K562 (cell line): ENCODE data around the gene NR1D1. TPM values are rescaled to one million over a fixed set of nuclear protein-coding genes. Genes with fewer than 3 reads are reported as not detected.
A peak's percentile ranks its signal among the peaks of the same experiment; 100 is the strongest.

Experiments
- ATAC-seq: fragments of 200-7000 bp; cut with Tn5 transposase; 3 replicates; pipeline ENCODE4 v1.9.1; 2020; ENCODE audit warnings: moderate library complexity
- BruUV-seq: library from RNA; stranded (reverse); fragments of 400-500 nt; replicated peaks from 2 replicates; lab custom pipeline; 2021; lab: Mats Ljungman, UMichigan
- CTCF ChIA-PET: fragments of 300-600 bp; formaldehyde crosslinking; extraction: SDS; loops from one replicate; lab custom pipeline; 2021; ENCODE audit warnings: low intra/inter-chr PET ratio; lab: Yijun Ruan, JAX
- POLR2A ChIA-PET: fragments of 300-600, 350-650 bp; sonication (Branson Sonifier 250); formaldehyde crosslinking; extraction: SDS; loops from one replicate; lab custom pipeline; 2021; ENCODE audit warnings: antibody characterized with exemption, inconsistent platforms; lab: Yijun Ruan, JAX
- DNase-seq, 4 experiments: peaks; one replicate each; pipeline versions ENCODE4 v3.0.0 to v3.0.0-alpha.2; 2011 to 2018; ENCODE audit warnings: low spot score in 3 of 4, mixed read lengths in 3 of 4; ENCODE audit errors: extremely low read depth in 1 of 4
- FAIRE-seq: peaks from 2 replicates; lab custom pipeline; 2011; peaks lifted over from hg19 to GRCh38; lab: Jason Lieb, UNC
- H2AFZ ChIP-seq: 2 replicates; pipeline ENCODE4 v1.6.0; 2011; ENCODE audit warnings: low read depth, low read length, control low read depth, inconsistent platforms
- H3K27ac ChIP-seq: fragments of 200-600 bp; 3 replicates; pipeline ENCODE4 v1.8.0; 2011; ENCODE audit warnings: low read depth, mild to moderate bottlenecking, control low read depth, inconsistent platforms, low read length, moderate library complexity, mixed read lengths; ENCODE audit errors: extremely low read depth
- H3K27me3 ChIP-seq, 2 experiments: fragments of 300-600 bp in 1 of 2; 2 replicates in 1 of 2; 3 replicates in 1 of 2; pipeline versions ENCODE4 v1.6.0 to v1.8.0; 2011; ENCODE audit warnings: inconsistent platforms in 2 of 2, low read length in 2 of 2, mild to moderate bottlenecking in 1 of 2, mixed read lengths in 1 of 2, moderate library complexity in 1 of 2; ENCODE audit not compliant: control insufficient read depth in 2 of 2, insufficient read depth in 2 of 2
- H3K36me3 ChIP-seq: fragments of 300-600 bp; 3 replicates; pipeline ENCODE4 v1.8.0; 2011; ENCODE audit warnings: mild to moderate bottlenecking, low read length, inconsistent platforms; ENCODE audit not compliant: control insufficient read depth, insufficient read depth
- H3K4me1 ChIP-seq, 2 experiments: fragments of 200-600 bp in 1 of 2; replicated peaks in 1 of 2; 2 replicates in 1 of 2; 3 replicates in 1 of 2; pipeline versions ENCODE4 v1.5.1 to v1.8.0; 2011; ENCODE audit warnings: inconsistent platforms in 2 of 2, low read length in 2 of 2, mild to moderate bottlenecking in 1 of 2, mixed read lengths in 1 of 2, moderate library complexity in 1 of 2; ENCODE audit not compliant: control insufficient read depth in 2 of 2, insufficient read depth in 2 of 2
- H3K4me2 ChIP-seq: 2 replicates; pipeline ENCODE4 v1.6.1; 2011; ENCODE audit warnings: low read length, control low read depth, inconsistent platforms, mixed read lengths; ENCODE audit not compliant: insufficient read depth
- H3K4me3 ChIP-seq: fragments of 200-600 bp; sonication (generic), shearing (Covaris generic); 2 replicates; pipeline ENCODE4 v1.5.1; 2016; ENCODE audit warnings: control low read depth, inconsistent platforms
- H3K79me2 ChIP-seq: fragments of 200-600 bp; 3 replicates; pipeline ENCODE4 v1.8.0; 2011; ENCODE audit warnings: low read length, inconsistent platforms; ENCODE audit not compliant: control insufficient read depth, insufficient read depth
- H3K9ac ChIP-seq, 2 experiments: 2 replicates each; pipeline versions ENCODE4 v1.6.0 to v1.6.1; 2011; ENCODE audit warnings: low read depth in 2 of 2, low read length in 2 of 2, control low read depth in 1 of 2, inconsistent platforms in 1 of 2, mild to moderate bottlenecking in 1 of 2, mixed read lengths in 1 of 2; ENCODE audit not compliant: insufficient read depth in 1 of 2
- H3K9me1 ChIP-seq: one replicate; pipeline ENCODE4 v1.6.0; 2011; ENCODE audit warnings: inconsistent platforms, mild to moderate bottlenecking, low read length, moderate library complexity; ENCODE audit not compliant: control insufficient read depth, insufficient read depth
- H3K9me3 ChIP-seq: replicated peaks from 2 replicates; pipeline ENCODE4 v1.5.1; 2011; ENCODE audit warnings: low read depth, low read length, inconsistent platforms; ENCODE audit not compliant: control insufficient read depth, insufficient read depth
- H4K20me1 ChIP-seq: replicated peaks from 2 replicates; pipeline ENCODE4 v1.6.1; 2011; ENCODE audit warnings: low read length, inconsistent platforms, mixed read lengths; ENCODE audit not compliant: control insufficient read depth, insufficient read depth
- FOSL1 ChIP-seq: fragments of 200-800 bp; sonication (Bioruptor generic); conservative IDR thresholded peaks from 2 replicates; pipeline ENCODE4 v1.6.1; 2016; ENCODE audit warnings: missing genetic modification characterization, missing compliant biosample characterization
- HMBOX1 ChIP-seq: sonication (generic); IDR thresholded peaks from 2 replicates; pipeline ENCODE4 v1.6.1; 2016
- PKNOX1 ChIP-seq: fragments of 450-650 bp; IDR thresholded peaks from 2 replicates; pipeline ENCODE4 v1.6.1; 2016
- PREB ChIP-seq: sonication (generic); formaldehyde crosslinking; IDR thresholded peaks from 2 replicates; pipeline ENCODE4 v1.8.1; 2023; ENCODE audit warnings: mild to moderate bottlenecking, missing genetic modification reagents
- RAD51 ChIP-seq: fragments of 450-650 bp; IDR thresholded peaks from 2 replicates; pipeline ENCODE4 v1.7.1; 2016; ENCODE audit warnings: low read depth, mild to moderate bottlenecking, borderline replicate concordance
- RFX1 ChIP-seq: fragments of 450-650 bp; IDR thresholded peaks from 2 replicates; pipeline ENCODE4 v1.6.1; 2016; ENCODE audit warnings: mild to moderate bottlenecking, moderate library complexity
- TAF7 ChIP-seq: fragments of 450-650 bp; IDR thresholded peaks from 2 replicates; pipeline ENCODE4 v1.6.1; 2016; ENCODE audit warnings: missing genetic modification characterization, missing compliant biosample characterization
- ZNF407 ChIP-seq: fragments of 450-650 bp; IDR thresholded peaks from 2 replicates; pipeline ENCODE4 v1.6.1; 2016; ENCODE audit warnings: low read depth
- WGBS: fragments of 100-300 bp; shearing (Covaris generic); methylation state at CpG from one replicate; pipeline ENCODE4 v1.1.6; 2016; ENCODE audit warnings: low coverage, mixed read lengths; ENCODE audit not compliant: insufficient coverage; ENCODE audit errors: missing lambda C conversion rate; 5-methylcytosine and 5-hydroxymethylcytosine counted together
- in situ Hi-C: fragments of 300-500 bp; cut with MboI; formaldehyde crosslinking; loops from 4 replicates; pipeline ENCODE4 v1.15.0; 2018; ENCODE audit warnings: inconsistent platforms, mixed read lengths
- intact Hi-C: fragments of 100-400 bp; cut with micrococcal nuclease; formaldehyde crosslinking; loops from 2 replicates; pipeline ENCODE4 v1.14.2; 2022
- polyA plus RNA-seq, 8 experiments: library from polyadenylated mRNA; depleted of rRNA in 4 of 8; stranded (reverse) in 5 of 8; unstranded in 3 of 8; fragments of >200 nt; fragmentation: Nextera tagmentation in 2 of 8; fragmentation: Illumina TruSeq in 1 of 8; extraction: Ambion mirVana in 2 of 8; extraction: Trizol in 1 of 8; gene quantifications; 2 replicates each; pipeline versions ENCODE4 v1.2.1 to v1.2.3, GENCODE V29; 2011 to 2014; ENCODE audit warnings: inconsistent platforms in 1 of 8, missing spikeins in 1 of 8
- total RNA-seq, 7 experiments: library from RNA; depleted of rRNA in 6 of 7; stranded (reverse); fragments of >200 nt in 6 of 7; fragmentation: Illumina TruSeq in 2 of 7; extraction: Trizol in 2 of 7; gene quantifications; 2 replicates each; pipeline versions ENCODE4 v1.2.1 to v1.2.3, GENCODE V29; 2011 to 2021; ENCODE audit warnings: low replicate concordance in 1 of 7

Gene NR1D1
- total and polyA plus RNA-seq, 9 of the 15 experiments (the other 6 are each of a cell fraction or from before 2014, with no cell fraction given): 0.25 to 7.7 (median 0.65) TPM

- no TSS peak for BruUV-seq
- H3K36me3 ChIP-seq: peaks cover 21% of the 10 kb centered on the region; the same call in 2 of the 3 replicates
- no peak overlapping the region for H3K4me3 ChIP-seq
- H3K27me3 ChIP-seq: no peaks in the 10 kb centered on the region
- H3K4me2 ChIP-seq: peak overlapping the region; percentile 96
- no peaks in the 10 kb centered on the region for H3K9me3 ChIP-seq
- ATAC-seq (no peak), DNase-seq (no peak), FAIRE-seq (no peak)
- peak overlapping the region; percentile 91 for H2AFZ ChIP-seq
- ChIA-PET CTCF (no interaction called here), POLR2A (interaction anchor here (0.6 to 5.6 kb wide), 6 partner anchors 11 to 64 kb away, joined by 3 to 66 read pairs (median 6); partner anchors contain the start of gene CASC3)
- peak overlapping the region; percentile 53 to 63; a peak in 3 of 4 replicates for H3K9ac ChIP-seq
- in situ Hi-C loops: no loop called here
- peaks cover 50 to 53% of the 10 kb centered on the region in 2 experiments for H3K4me1 ChIP-seq
- peak overlapping the region; percentile 78 for H3K27ac ChIP-seq
- no peaks in the 10 kb centered on the region for H4K20me1 ChIP-seq
- intact Hi-C loops: no loop called here
- H3K79me2 ChIP-seq: peaks cover 28% of the 10 kb centered on the region
- H3K9me1 ChIP-seq: peaks cover 4% of the 10 kb centered on the region
- 66% methylated on average over 16 of the region's 16 CpGs for WGBS
- peak; percentile 77 for TF ChIP-seq FOSL1 (tag)
- TF ChIP-seq HMBOX1: 0 out of 2 replicates have a peak, but pooled peaks have one; percentile 0
- TF ChIP-seq ZNF407: 0 out of 2 replicates have a peak, but pooled peaks have one; percentile 19
- TF ChIP-seq PKNOX1: 0 out of 2 replicates have a peak, but pooled peaks have one; percentile 7
- no peak for TF ChIP-seq RAD51
- no peak for TF ChIP-seq RFX1
- 0 out of 2 replicates have a peak, but pooled peaks have one; percentile 11 for TF ChIP-seq TAF7 (tag)
- TF ChIP-seq PREB (CRISPR knock-in tag): no peak
Measured at GRCh38 chr17:40101367-40102210, 1.2 kb upstream of the NR1D1 start.
